Cardiac fibroblast (primary cell): ENCODE results near the gene SLC22A15.
"Not testable (repeated sequence)": the region's sequence is repeated elsewhere in the genome, so short reads cannot be mapped to it uniquely, and the experiment has no call there.

Experiments used
- DNase-seq, 2 donors: peaks; one replicate each; pipeline versions ENCODE4 v3.0.0 to v3.0.0-alpha.2; 2010; ENCODE audit warnings: low read depth in 2 of 2
- H3K4me3 ChIP-seq, 2 donors: replicated peaks in 1 of 2; 1 replicate in 1 of 2; 2 replicates in 1 of 2; pipeline ENCODE4 v1.5.1; 2011; ENCODE audit warnings: low read depth in 2 of 2, low read length in 2 of 2, mild to moderate bottlenecking in 2 of 2, moderate library complexity in 1 of 2
- CTCF ChIP-seq: IDR thresholded peaks from one replicate; pipeline ENCODE4 v1.5.1; 2011; ENCODE audit warnings: low read depth, mild to moderate bottlenecking, low read length, inconsistent platforms

Gene SLC22A15

GRCh38 chr1:116031302-116031835 is 55.1 kb downstream of the SLC22A15 start:
- TF ChIP-seq CTCF, result no peak
- H3K4me3 ChIP-seq, result no peak overlapping the region
- DNase-seq, result no peak

GRCh38 chr1:116033322-116033721 is 57.0 kb downstream of the SLC22A15 start:
- DNase-seq, result no peak
- TF ChIP-seq CTCF, result no peak
- no peak overlapping the region for H3K4me3 ChIP-seq

GRCh38 chr1:116036255-116036654 is 59.9 kb downstream of the SLC22A15 start:
- no peak overlapping the region for H3K4me3 ChIP-seq
- DNase-seq, result no peak
- no peak for TF ChIP-seq CTCF

GRCh38 chr1:116038679-116039078 is 62.4 kb downstream of the SLC22A15 start:
- DNase-seq, result no peak

GRCh38 chr1:116044071-116044470 is 67.8 kb downstream of the SLC22A15 start:
- TF ChIP-seq CTCF, result no peak

More at GRCh38 chr1:116038679-116039078, 62.4 kb downstream of the SLC22A15 start:
- no peak overlapping the region for H3K4me3 ChIP-seq
- TF ChIP-seq CTCF, result no peak

GRCh38 chr1:116046933-116047332 is 70.6 kb downstream of the SLC22A15 start:
- DNase-seq, H3K4me3 ChIP-seq: not testable (repeated sequence)

More at GRCh38 chr1:116044071-116044470, 67.8 kb downstream of the SLC22A15 start:
- no peak for DNase-seq
- H3K4me3 ChIP-seq, result no peak overlapping the region

- not testable (repeated sequence) for H3K4me3 ChIP-seq, DNase-seq
Measured at GRCh38 chr1:116051896-116052295, 75.6 kb downstream of the SLC22A15 start.

GRCh38 chr1:116062201-116062600 is 85.9 kb downstream of the SLC22A15 start:
- no peak for DNase-seq
- no peak for TF ChIP-seq CTCF
- no peak overlapping the region for H3K4me3 ChIP-seq
